Tibial nerve (tissue), 4 donors: ENCODE results near the gene ARAP1.
"Not testable (repeated sequence)": the region's sequence is repeated elsewhere in the genome, so short reads cannot be mapped to it uniquely, and the experiment has no call there.

Experiments used
- EP300 ChIP-seq, 2 donors: sonication (generic); formaldehyde crosslinking; IDR thresholded peaks; one replicate each; pipeline ENCODE4 v1.6.1; 2017; ENCODE audit warnings: antibody characterized with exemption in 2 of 2, mild to moderate bottlenecking in 1 of 2
- POLR2A ChIP-seq, 2 donors: fragments of 450-650 bp; IDR thresholded peaks; one replicate each; pipeline ENCODE4 v1.6.1; 2017; ENCODE audit warnings: antibody characterized with exemption in 2 of 2, mild to moderate bottlenecking in 2 of 2, moderate library complexity in 2 of 2
- TF ChIP-seq, protein P1 (sequence below), 5 experiments: fragments of 200-600 bp in 3 of 5; fragments of 450-650 bp in 2 of 5; sonication (generic) in 3 of 5; IDR thresholded peaks; one replicate each; pipeline ENCODE4 v1.5.1; 2016 to 2019; ENCODE audit warnings: antibody characterized with exemption in 5 of 5, mild to moderate bottlenecking in 3 of 5, moderate library complexity in 2 of 5

GRCh38 chr11:72791228-72791627, 39.0 kb upstream of the ARAP1 start:
- TF ChIP-seq POLR2A, EP300 (IDR thresholded peaks at IDR 0.05): not testable (repeated sequence)
- TF ChIP-seq, protein P1, sequence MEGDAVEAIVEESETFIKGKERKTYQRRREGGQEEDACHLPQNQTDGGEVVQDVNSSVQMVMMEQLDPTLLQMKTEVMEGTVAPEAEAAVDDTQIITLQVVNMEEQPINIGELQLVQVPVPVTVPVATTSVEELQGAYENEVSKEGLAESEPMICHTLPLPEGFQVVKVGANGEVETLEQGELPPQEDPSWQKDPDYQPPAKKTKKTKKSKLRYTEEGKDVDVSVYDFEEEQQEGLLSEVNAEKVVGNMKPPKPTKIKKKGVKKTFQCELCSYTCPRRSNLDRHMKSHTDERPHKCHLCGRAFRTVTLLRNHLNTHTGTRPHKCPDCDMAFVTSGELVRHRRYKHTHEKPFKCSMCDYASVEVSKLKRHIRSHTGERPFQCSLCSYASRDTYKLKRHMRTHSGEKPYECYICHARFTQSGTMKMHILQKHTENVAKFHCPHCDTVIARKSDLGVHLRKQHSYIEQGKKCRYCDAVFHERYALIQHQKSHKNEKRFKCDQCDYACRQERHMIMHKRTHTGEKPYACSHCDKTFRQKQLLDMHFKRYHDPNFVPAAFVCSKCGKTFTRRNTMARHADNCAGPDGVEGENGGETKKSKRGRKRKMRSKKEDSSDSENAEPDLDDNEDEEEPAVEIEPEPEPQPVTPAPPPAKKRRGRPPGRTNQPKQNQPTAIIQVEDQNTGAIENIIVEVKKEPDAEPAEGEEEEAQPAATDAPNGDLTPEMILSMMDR (IDR thresholded peaks at IDR 0.05): not testable (repeated sequence)
